ENCODE results near the gene PCDHGA12. TPM values are rescaled to one million over a fixed set of nuclear protein-coding genes. Genes with fewer than 3 reads are reported as not detected.

PCDHGA12 gene
- total RNA-seq, 2 donors from 2014 or later, result 0.69 to 1.4 TPM

DNA sequence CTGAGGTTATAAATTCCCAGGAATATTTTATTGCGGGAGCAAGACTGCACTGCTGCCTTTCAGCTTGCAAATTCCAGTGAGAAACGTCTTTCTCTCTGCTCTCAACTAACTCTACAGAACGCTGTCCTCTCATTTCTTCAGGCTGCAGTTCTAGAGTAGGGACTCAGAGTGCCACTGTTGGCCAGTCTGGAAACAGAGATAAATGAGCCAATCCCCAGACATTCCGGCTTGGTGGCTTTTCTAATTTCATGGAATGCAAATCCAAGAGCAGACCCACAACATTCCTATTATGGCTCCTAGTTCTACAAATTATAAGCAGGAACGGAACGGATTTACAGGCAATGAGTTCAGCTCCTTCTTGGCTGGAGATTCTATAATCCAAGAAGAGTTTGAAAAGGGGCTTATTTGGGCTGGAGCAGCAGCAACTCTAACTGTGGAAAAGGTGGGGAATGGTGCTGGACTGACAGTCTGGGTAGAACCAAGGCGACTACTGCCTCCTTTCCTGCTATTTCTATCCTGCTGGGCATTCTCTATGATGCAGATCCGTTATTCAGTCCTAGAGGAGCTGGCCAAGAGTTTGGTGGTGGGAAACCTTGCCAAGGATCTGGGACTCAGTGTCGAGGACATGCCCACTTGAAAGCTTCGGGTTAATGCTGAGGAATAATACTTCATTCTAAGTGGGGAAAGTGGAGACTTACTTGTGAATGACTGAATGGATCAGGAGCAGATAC lies 9.3 kb downstream of the PCDHGA12 start:
- H3K36me3 Mint-ChIP-seq, result no peaks in the 10 kb centered on the region
- ATAC-seq (no peak), DNase-seq (ENCODE audit: low spot score) (no peak)
- H3K27ac Mint-ChIP-seq, result no peak overlapping the region
- peaks cover 12 to 17% of the 10 kb centered on the region in 2 donors for H3K27me3 Mint-ChIP-seq
- H3K4me3 Mint-ChIP-seq, result no peak overlapping the region
- H3K9me3 Mint-ChIP-seq, result peaks cover 3% of the 10 kb centered on the region
- peaks cover 0 to 3% of the 10 kb centered on the region in 2 donors for H3K4me1 Mint-ChIP-seq (ENCODE audit: low read depth in 2 of 2)

DNA sequence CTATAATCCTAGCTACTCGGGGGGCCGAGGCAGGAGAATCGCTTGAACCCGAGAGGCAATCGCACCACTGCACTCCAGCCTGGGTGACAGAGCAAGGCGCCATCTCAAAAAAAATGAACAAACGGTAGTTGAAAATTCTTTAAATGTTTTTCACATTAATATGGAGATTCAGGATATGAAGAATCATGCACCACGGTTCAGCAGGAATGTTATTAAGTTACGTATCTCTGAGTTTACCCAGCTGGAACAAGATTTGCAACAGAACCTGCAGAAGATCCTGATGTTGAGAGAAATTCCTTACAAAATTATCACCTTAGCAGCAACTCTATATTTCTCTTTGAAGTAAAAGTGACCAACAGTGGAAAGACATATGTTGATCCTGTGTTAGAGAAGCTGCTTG lies 10.0 kb downstream of the PCDHGA12 start:
- DNase-seq (ENCODE audit: low spot score) (no peak), ATAC-seq (no peak)
- Mint-ChIP-seq H3K27ac (no peak overlapping the region), H3K36me3 (no peaks in the 10 kb centered on the region), H3K9me3 (peaks cover 3% of the 10 kb centered on the region), H3K4me3 (no peak overlapping the region), H3K4me1 (ENCODE audit: low read depth in 2 of 2) (peaks cover 0 to 3% of the 10 kb centered on the region in 2 donors), H3K27me3 (peaks cover 12 to 23% of the 10 kb centered on the region in 2 donors)

DNA sequence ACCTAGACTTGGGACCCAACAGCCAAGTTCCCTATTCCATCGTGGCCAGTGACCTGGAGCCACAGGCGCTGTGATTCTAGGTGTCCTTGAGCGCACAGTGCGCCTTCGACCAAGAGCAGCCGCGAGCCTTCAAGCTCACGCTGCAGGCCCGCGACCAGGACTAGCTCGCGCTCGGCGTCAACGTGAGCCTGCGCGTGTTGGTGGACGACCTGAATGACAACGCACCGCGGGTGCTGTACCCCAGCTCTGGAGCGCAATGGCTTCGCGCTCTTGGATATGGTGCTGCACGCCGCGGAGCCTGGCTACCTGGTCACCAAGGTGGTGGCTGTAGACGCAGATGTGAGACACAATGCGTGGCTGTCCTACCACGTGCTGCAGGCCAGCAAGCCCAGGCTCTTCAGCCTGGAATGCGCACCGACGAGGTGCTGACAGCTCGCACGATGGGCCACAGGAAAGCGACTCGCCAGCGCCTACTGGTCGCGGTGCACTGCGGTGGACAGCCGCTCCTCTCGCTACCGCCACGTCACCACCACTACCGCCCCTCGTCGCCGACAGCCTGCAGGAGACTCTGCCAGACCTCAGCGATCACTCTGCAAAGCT lies 11.4 kb downstream of the PCDHGA12 start:
- H3K27ac Mint-ChIP-seq, result no peak overlapping the region
- H3K4me1 Mint-ChIP-seq (ENCODE audit: low read depth in 2 of 2), result peaks cover 0 to 3% of the 10 kb centered on the region in 2 donors
- peaks cover 14 to 32% of the 10 kb centered on the region in 2 donors for H3K27me3 Mint-ChIP-seq
- H3K9me3 Mint-ChIP-seq, result peaks cover 3% of the 10 kb centered on the region
- ATAC-seq, result peak in 1 of 2 donors; percentile 24
- H3K4me3 Mint-ChIP-seq, result no peak overlapping the region
- no peaks in the 10 kb centered on the region for H3K36me3 Mint-ChIP-seq
- no peak for DNase-seq (ENCODE audit: low spot score)

DNA sequence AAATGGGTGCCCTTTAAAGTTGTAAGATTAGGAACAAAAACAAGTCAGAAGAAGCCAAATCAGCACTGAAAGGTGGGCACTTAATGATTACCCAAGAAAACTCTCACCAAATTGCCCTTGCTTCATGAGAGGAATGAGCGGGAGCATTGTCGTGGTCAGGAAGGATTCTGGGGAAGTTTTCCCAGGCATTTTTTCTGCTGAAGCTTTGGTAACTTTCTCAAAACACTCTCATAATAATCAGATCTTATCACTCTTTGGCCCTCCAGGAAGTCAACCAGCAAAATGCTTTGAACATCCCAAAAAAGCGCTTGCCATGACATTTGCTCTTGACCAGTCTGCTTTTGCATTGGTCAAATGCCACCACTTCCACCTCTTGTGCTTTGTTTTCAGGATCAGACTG lies 35.0 kb downstream of the PCDHGA12 start:
- H3K36me3 Mint-ChIP-seq, result no peaks in the 10 kb centered on the region
- H3K27ac Mint-ChIP-seq, result no peak overlapping the region
- DNase-seq (ENCODE audit: low spot score) (no peak), ATAC-seq (no peak)
- H3K9me3 Mint-ChIP-seq, result no peaks in the 10 kb centered on the region
- H3K27me3 Mint-ChIP-seq, result peaks cover 5 to 13% of the 10 kb centered on the region in 2 donors
- no peak overlapping the region for H3K4me3 Mint-ChIP-seq
- H3K4me1 Mint-ChIP-seq (ENCODE audit: low read depth in 2 of 2), result no peaks in the 10 kb centered on the region

DNA sequence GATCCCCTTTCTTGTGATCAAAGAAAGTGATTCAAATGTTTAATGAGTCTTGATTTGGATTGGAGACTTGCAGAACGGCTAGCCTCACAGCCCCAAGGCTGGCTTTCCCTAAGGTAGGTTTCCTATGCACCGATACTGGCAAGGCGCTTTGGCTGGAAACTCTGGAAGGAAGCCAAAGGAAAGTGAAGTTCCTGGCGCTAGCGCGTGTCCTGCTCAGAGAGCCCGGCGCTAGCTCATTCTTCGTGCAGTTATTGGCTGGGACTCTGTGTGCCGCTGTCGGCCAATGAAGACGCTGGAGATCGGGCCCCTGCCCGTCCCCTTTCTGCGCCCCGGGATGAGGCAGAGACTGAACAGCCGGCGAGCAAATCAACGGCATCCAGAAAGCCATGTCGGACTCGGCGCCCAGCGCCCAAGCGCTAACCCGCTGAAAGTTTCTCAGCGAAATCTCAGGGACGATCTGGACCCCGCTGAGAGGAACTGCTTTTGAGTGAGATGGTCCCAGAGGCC lies 45.4 kb downstream of the PCDHGA12 start, which contains the start of gene PCDHGC3:
TSS of gene PCDHGC3 (plus strand) at position 342 of the 507 bp plus-strand sequence. CDS start at position 493, 151 bp downstream.
- ATAC-seq, result peak; percentile 76 to 90
- Mint-ChIP-seq H3K4me1 (ENCODE audit: low read depth in 2 of 2) (peaks cover 15 to 25% of the 10 kb centered on the region in 2 donors), H3K27ac (peak within 1 kb of the TSS in 1 of 2 donors; percentile 48), H3K36me3 (no peaks in the 10 kb centered on the region), H3K27me3 (peaks cover 44 to 59% of the 10 kb centered on the region in 2 donors), H3K9me3 (no peaks in the 10 kb centered on the region), H3K4me3 (peak within 1 kb of the TSS; percentile 82)
- DNase-seq (ENCODE audit: low spot score), result no peak

DNA sequence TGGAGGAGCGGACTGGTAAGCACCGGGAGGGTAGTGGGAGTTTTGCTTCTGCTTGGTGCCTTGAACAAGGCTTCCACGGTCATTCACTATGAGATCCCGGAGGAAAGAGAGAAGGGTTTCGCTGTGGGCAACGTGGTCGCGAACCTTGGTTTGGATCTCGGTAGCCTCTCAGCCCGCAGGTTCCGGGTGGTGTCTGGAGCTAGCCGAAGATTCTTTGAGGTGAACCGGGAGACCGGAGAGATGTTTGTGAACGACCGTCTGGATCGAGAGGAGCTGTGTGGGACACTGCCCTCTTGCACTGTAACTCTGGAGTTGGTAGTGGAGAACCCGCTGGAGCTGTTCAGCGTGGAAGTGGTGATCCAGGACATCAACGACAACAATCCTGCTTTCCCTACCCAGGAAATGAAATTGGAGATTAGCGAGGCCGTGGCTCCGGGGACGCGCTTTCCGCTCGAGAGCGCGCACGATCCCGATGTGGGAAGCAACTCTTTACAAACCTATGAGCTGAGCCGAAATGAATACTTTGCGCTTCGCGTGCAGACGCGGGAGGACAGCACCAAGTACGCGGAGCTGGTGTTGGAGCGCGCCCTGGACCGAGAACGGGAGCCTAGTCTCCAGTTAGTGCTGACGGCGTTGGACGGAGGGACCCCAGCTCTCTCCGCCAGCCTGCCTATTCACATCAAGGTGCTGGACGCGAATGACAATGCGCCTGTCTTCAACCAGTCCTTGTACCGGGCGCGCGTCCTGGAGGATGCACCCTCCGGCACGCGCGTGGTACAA lies 46.0 kb downstream of the PCDHGA12 start:
- Mint-ChIP-seq H3K36me3 (no peaks in the 10 kb centered on the region), H3K4me3 (peak overlapping the region; percentile 82), H3K4me1 (ENCODE audit: low read depth in 2 of 2) (peaks cover 15 to 25% of the 10 kb centered on the region in 2 donors), H3K9me3 (no peaks in the 10 kb centered on the region), H3K27ac (peak overlapping the region in 1 of 2 donors; percentile 48), H3K27me3 (peaks cover 47 to 59% of the 10 kb centered on the region in 2 donors)
- ATAC-seq (peak; percentile 22 to 48), DNase-seq (ENCODE audit: low spot score) (no peak)

DNA sequence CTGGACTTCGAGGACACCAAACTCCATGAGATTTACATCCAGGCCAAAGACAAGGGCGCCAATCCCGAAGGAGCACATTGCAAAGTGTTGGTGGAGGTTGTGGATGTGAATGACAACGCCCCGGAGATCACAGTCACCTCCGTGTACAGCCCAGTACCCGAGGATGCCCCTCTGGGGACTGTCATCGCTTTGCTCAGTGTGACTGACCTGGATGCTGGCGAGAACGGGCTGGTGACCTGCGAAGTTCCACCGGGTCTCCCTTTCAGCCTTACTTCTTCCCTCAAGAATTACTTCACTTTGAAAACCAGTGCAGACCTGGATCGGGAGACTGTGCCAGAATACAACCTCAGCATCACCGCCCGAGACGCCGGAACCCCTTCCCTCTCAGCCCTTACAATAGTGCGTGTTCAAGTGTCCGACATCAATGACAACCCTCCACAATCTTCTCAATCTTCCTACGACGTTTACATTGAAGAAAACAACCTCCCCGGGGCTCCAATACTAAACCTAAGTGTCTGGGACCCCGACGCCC lies 46.8 kb downstream of the PCDHGA12 start:
- no peaks in the 10 kb centered on the region for H3K36me3 Mint-ChIP-seq
- no peaks in the 10 kb centered on the region for H3K9me3 Mint-ChIP-seq
- ATAC-seq (no peak), DNase-seq (ENCODE audit: low spot score) (no peak)
- H3K4me1 Mint-ChIP-seq (ENCODE audit: low read depth in 2 of 2), result peaks cover 15 to 25% of the 10 kb centered on the region in 2 donors
- H3K4me3 Mint-ChIP-seq, result peak overlapping the region; percentile 24
- H3K27ac Mint-ChIP-seq, result no peak overlapping the region
- peaks cover 47 to 61% of the 10 kb centered on the region in 2 donors for H3K27me3 Mint-ChIP-seq

DNA sequence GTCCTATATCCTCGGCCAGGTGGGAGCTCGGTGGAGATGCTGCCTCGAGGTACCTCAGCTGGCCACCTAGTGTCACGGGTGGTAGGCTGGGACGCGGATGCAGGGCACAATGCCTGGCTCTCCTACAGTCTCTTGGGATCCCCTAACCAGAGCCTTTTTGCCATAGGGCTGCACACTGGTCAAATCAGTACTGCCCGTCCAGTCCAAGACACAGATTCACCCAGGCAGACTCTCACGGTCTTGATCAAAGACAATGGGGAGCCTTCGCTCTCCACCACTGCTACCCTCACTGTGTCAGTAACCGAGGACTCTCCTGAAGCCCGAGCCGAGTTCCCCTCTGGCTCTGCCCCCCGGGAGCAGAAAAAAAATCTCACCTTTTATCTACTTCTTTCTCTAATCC lies 47.5 kb downstream of the PCDHGA12 start:
- no peaks in the 10 kb centered on the region for H3K36me3 Mint-ChIP-seq
- DNase-seq (ENCODE audit: low spot score), result no peak
- H3K9me3 Mint-ChIP-seq, result no peaks in the 10 kb centered on the region
- peaks cover 15 to 25% of the 10 kb centered on the region in 2 donors for H3K4me1 Mint-ChIP-seq (ENCODE audit: low read depth in 2 of 2)
- no peak for ATAC-seq
- peaks cover 52 to 68% of the 10 kb centered on the region in 2 donors for H3K27me3 Mint-ChIP-seq
- peak overlapping the region; percentile 24 for H3K4me3 Mint-ChIP-seq
- H3K27ac Mint-ChIP-seq, result no peak overlapping the region

DNA sequence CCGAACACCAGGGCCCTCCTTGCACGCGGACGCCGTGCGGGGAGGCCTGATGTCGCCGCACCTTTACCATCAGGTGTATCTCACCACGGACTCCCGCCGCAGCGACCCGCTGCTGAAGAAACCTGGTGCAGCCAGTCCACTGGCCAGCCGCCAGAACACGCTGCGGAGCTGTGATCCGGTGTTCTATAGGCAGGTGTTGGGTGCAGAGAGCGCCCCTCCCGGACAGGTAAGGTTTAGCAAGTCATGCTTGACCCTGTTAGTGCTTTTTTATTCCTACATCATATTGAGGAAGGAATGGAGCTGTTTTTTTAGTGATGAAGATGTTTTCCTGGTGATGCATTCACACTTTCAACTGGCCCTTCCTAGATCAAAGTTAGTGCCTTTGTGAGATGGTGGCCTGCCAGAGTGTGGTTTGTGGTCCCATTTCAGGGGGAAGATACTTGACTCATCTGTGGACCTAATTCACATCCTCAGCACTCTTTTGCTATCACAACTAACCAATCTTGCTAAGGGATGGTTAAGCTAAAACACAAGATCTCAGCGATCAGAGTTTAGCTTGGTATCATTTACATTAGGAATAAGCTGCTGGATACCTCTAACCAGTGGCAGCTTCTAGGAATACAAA lies 48.1 kb downstream of the PCDHGA12 start:
- H3K27me3 Mint-ChIP-seq, result peaks cover 54 to 72% of the 10 kb centered on the region in 2 donors
- H3K4me1 Mint-ChIP-seq (ENCODE audit: low read depth in 2 of 2), result peaks cover 15 to 29% of the 10 kb centered on the region in 2 donors
- no peaks in the 10 kb centered on the region for H3K9me3 Mint-ChIP-seq
- H3K27ac Mint-ChIP-seq, result no peak overlapping the region
- DNase-seq (ENCODE audit: low spot score) (no peak), ATAC-seq (peak in 1 of 2 donors; percentile 60)
- no peak overlapping the region for H3K4me3 Mint-ChIP-seq
- no peaks in the 10 kb centered on the region for H3K36me3 Mint-ChIP-seq

DNA sequence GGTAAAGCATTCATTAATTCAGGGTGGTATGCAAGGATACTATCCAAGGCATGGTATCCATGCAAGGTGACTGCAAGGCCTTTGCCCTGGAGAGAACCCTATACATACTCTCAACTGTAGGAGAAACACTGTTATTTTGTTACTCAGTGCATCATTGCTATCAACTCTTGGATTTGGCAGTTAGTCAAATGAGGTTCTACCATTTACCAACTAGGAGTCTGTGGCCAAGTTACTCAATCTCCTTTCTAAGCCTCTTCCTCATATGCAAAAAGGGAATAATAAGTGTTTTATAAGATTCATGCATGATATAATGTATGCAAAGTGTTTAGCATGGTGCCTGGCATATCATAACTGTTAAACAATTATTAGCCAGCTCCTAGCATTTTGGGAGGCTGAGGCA lies 49.5 kb downstream of the PCDHGA12 start:
- peaks cover 15 to 32% of the 10 kb centered on the region in 2 donors for H3K4me1 Mint-ChIP-seq (ENCODE audit: low read depth in 2 of 2)
- H3K27ac Mint-ChIP-seq, result no peak overlapping the region
- DNase-seq (ENCODE audit: low spot score), result no peak
- no peaks in the 10 kb centered on the region for H3K36me3 Mint-ChIP-seq
- H3K9me3 Mint-ChIP-seq, result no peaks in the 10 kb centered on the region
- ATAC-seq, result no peak
- peaks cover 61 to 72% of the 10 kb centered on the region in 2 donors for H3K27me3 Mint-ChIP-seq
- no peak overlapping the region for H3K4me3 Mint-ChIP-seq
